ENCODE data around the gene SLC24A3. TPM values are rescaled to one million over a fixed set of nuclear protein-coding genes. Genes with fewer than 3 reads are reported as not detected.

The SLC24A3 gene
- total RNA-seq, 1 donor from 2014 or later, result 14.0 TPM

DNA sequence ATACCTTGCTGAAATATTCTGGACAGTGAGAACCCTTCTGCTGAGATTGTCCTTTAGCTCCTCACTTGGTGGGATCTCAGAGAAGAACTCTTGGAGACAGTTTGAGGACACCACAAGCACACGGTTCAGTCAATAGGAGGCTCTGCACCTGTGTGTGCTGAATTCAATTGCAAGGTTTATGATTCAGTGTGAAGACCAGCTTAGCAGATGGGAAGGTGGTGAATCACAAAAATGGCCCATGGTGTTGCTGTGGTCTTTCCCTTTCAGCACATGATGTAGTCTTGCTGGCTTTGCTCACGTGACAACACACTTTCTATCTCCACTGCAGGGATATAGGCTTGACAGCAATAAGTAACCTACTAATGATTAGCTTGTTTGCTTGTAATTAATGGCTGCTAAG is 270.3 kb downstream of the SLC24A3 start:
- H3K4me3 Mint-ChIP-seq, result no peak overlapping the region

DNA sequence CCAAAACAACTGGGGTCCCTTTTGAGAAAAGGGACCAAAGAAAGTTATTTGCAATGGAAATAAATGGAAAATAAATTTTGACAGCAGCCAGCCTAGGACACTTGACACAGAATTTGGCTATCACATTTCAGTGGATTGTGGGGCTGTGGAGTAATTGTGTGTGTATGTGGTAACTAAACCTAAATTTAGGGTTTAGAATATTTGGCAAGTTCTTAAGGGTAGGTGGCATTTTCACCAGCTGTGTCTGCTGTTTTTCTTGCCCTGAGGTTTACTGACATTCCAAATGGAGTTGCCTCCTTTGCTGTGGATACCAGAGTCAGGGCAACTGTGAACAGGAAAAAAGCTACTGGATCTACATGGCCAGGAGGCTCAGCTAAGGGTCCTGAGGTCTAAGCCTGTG is 270.9 kb downstream of the SLC24A3 start:
- H3K27ac Mint-ChIP-seq, result no peak overlapping the region
- peaks cover 4% of the 10 kb centered on the region for H3K27me3 Mint-ChIP-seq
- no peaks in the 10 kb centered on the region for H3K36me3 Mint-ChIP-seq
- peaks cover 6% of the 10 kb centered on the region for H3K9me3 Mint-ChIP-seq
- TF ChIP-seq, protein P1, sequence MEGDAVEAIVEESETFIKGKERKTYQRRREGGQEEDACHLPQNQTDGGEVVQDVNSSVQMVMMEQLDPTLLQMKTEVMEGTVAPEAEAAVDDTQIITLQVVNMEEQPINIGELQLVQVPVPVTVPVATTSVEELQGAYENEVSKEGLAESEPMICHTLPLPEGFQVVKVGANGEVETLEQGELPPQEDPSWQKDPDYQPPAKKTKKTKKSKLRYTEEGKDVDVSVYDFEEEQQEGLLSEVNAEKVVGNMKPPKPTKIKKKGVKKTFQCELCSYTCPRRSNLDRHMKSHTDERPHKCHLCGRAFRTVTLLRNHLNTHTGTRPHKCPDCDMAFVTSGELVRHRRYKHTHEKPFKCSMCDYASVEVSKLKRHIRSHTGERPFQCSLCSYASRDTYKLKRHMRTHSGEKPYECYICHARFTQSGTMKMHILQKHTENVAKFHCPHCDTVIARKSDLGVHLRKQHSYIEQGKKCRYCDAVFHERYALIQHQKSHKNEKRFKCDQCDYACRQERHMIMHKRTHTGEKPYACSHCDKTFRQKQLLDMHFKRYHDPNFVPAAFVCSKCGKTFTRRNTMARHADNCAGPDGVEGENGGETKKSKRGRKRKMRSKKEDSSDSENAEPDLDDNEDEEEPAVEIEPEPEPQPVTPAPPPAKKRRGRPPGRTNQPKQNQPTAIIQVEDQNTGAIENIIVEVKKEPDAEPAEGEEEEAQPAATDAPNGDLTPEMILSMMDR (conservative IDR thresholded peaks at IDR 0.05), result no peak
- H3K4me3 Mint-ChIP-seq, result no peak overlapping the region
- DNase-seq (ENCODE audit: extremely low spot score, unreplicated experiment), result no peak
- H3K4me1 Mint-ChIP-seq (ENCODE audit: unreplicated experiment), result peaks cover 5% of the 10 kb centered on the region

More for the DNA sequence above, 270.3 kb downstream of the SLC24A3 start:
- H3K9me3 Mint-ChIP-seq, result peaks cover 6% of the 10 kb centered on the region
- H3K27me3 Mint-ChIP-seq, result peaks cover 4% of the 10 kb centered on the region
- peaks cover 5% of the 10 kb centered on the region for H3K4me1 Mint-ChIP-seq (ENCODE audit: unreplicated experiment)
- no peak for DNase-seq (ENCODE audit: extremely low spot score, unreplicated experiment)
- TF ChIP-seq, protein P1 (conservative IDR thresholded peaks at IDR 0.05), result no peak
- no peak overlapping the region for H3K27ac Mint-ChIP-seq
- H3K36me3 Mint-ChIP-seq, result no peaks in the 10 kb centered on the region

DNA sequence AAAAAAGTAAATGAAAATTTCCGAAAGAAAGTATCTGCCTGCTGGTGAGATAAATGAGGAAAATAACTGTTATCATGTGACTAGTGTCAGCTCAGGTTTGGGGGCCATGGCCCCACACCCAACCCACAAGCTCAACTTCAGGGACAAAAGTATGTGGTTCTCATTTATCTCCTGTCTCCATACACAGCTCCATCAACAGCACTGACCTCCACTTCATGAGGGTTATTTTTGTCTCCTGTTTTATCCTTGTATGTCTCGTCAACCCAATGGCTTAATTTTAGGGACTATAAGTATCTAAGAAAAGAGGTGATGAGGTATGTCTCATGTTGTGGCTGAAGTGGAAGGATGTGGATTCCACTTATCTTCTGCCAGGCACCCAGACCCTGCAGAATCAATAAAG is 274.0 kb downstream of the SLC24A3 start:
- DNase-seq (ENCODE audit: extremely low spot score, unreplicated experiment), result no peak
- H3K9me3 Mint-ChIP-seq, result peaks cover 6% of the 10 kb centered on the region
- H3K4me3 Mint-ChIP-seq, result no peak overlapping the region

DNA sequence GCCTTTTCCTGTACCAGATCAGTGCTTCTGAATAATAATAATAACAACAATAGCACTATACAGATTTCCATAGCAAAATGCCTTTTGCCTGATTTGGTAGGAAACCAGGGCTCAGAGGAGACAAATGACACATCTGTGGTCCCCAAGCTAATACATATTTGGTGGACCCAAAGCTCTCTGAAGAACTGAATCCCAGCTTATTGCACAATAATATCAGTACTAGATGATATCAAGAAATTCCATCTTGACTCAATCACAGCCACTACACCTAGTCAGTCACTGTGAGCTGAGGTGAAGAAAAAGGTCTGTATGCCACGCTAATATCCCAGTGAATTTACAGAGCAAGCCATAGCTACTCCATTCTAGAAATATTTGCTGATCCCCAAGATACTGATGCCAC is 275.0 kb downstream of the SLC24A3 start:
- TF ChIP-seq, protein P1 (conservative IDR thresholded peaks at IDR 0.05), result no peak
- no peak overlapping the region for H3K4me3 Mint-ChIP-seq
- H3K27ac Mint-ChIP-seq, result no peak overlapping the region
- H3K9me3 Mint-ChIP-seq, result peaks cover under 1% of the 10 kb centered on the region
- DNase-seq (ENCODE audit: extremely low spot score, unreplicated experiment), result no peak
- no peaks in the 10 kb centered on the region for H3K36me3 Mint-ChIP-seq
- peaks cover 5% of the 10 kb centered on the region for H3K4me1 Mint-ChIP-seq (ENCODE audit: unreplicated experiment)
- no peaks in the 10 kb centered on the region for H3K27me3 Mint-ChIP-seq

More for the DNA sequence above, 274.0 kb downstream of the SLC24A3 start:
- Mint-ChIP-seq H3K36me3 (no peaks in the 10 kb centered on the region), H3K4me1 (ENCODE audit: unreplicated experiment) (peaks cover 5% of the 10 kb centered on the region), H3K27me3 (no peaks in the 10 kb centered on the region), H3K27ac (no peak overlapping the region)
- TF ChIP-seq, protein P1 (conservative IDR thresholded peaks at IDR 0.05), result no peak

DNA sequence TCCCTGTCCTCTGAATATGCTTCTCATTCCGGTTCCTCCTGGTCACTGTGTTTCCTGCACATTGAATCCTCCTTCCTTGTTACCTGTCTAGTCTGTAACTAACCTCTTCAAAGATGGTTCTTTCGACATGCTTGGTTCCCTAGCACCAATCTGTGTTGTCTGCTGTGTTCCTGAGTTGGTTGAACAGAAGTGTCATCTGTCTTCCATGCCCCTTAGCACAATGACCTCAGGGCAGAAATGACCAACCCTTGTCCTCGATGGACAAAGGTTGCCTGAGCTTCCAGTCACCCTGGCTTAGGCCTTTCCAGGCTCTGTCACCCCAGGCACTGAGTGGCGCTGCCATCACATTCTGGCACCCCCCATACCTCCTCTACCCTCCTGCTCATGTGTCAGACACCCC is 278.8 kb downstream of the SLC24A3 start:
- DNase-seq (ENCODE audit: extremely low spot score, unreplicated experiment), result no peak
- Mint-ChIP-seq H3K9me3 (no peaks in the 10 kb centered on the region), H3K36me3 (no peaks in the 10 kb centered on the region), H3K4me3 (no peak overlapping the region), H3K27me3 (peaks cover 5% of the 10 kb centered on the region), H3K27ac (no peak overlapping the region), H3K4me1 (ENCODE audit: unreplicated experiment) (peaks cover 4% of the 10 kb centered on the region)
- TF ChIP-seq, protein P1 (conservative IDR thresholded peaks at IDR 0.05), result no peak

DNA sequence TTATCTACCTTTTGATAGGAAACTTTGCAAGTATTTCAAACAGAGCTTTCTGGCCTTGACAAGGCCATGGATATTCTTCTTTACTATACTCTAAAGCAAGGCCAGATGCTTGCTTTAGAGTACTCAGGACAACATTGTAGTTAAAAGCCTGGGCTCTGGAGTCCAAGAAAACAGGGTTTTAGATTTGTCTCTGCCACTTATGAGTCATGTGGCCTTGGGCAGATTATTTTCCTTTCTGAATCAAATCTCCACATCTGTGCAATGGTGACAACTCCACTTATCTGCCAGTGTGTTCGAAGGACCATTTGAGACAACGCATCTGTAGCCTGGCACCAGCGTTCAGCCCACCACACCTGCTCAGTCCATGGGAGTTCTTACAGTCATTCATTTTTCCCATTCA is 279.7 kb downstream of the SLC24A3 start:
- no peak overlapping the region for H3K4me3 Mint-ChIP-seq

More for the DNA sequence above, 279.7 kb downstream of the SLC24A3 start:
- Mint-ChIP-seq H3K36me3 (no peaks in the 10 kb centered on the region), H3K27me3 (peaks cover 5% of the 10 kb centered on the region), H3K4me1 (ENCODE audit: unreplicated experiment) (no peaks in the 10 kb centered on the region), H3K9me3 (no peaks in the 10 kb centered on the region), H3K27ac (no peak overlapping the region)
- DNase-seq (ENCODE audit: extremely low spot score, unreplicated experiment), result no peak
- TF ChIP-seq, protein P1 (conservative IDR thresholded peaks at IDR 0.05), result no peak

Measured in type B pancreatic cell (in vitro differentiated cells).